Fibroblast of the conjunctiva (primary cell): ENCODE results near the gene MAFF.
"Not testable (repeated sequence)": the region's sequence is repeated elsewhere in the genome, so short reads cannot be mapped to it uniquely, and the experiment has no call there.

Experiments
- DNase-seq: peaks from one replicate; pipeline ENCODE4 v3.0.0-alpha.2; 2010; ENCODE audit warnings: low read depth

MAFF gene

DNA sequence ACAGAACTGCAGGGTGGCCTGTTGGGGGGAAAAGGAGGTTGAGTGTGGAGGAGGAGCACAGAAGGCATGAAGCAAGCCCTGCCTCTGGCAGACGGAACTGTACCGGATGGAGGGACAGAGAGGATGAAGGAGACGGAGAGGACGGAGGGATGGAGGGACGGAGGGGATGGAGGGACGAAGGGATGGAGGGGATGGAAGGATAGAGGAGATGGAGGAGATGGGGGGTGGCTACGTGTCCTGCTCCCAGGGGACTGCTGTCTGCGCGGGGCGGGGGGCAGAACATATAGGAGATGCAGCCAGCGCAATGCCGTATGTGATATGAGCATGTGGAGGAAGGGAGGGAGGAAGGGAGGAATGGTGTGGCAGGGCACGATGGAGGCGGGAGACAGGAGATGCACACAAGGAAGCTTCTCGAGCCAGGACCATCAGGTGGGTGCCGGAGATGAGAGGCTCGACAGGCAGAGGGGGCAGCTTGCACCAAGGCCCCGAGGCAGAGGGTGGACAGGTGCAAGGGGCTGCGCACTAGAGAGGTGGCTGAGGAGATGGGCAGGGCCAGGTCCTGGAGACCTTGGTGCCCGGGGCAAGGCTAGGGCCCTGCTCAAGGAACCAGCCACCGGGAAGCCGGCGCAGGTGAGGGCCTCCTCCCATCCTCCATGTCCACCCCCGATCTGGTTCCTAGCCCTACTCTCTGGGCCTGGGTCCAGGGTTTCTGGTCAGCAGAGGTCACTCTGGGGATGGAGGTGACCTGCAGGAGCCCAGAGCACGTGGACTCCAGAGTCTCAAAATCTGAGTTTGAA is 25.3 kb downstream of the MAFF start:
- DNase-seq = no peak

DNA sequence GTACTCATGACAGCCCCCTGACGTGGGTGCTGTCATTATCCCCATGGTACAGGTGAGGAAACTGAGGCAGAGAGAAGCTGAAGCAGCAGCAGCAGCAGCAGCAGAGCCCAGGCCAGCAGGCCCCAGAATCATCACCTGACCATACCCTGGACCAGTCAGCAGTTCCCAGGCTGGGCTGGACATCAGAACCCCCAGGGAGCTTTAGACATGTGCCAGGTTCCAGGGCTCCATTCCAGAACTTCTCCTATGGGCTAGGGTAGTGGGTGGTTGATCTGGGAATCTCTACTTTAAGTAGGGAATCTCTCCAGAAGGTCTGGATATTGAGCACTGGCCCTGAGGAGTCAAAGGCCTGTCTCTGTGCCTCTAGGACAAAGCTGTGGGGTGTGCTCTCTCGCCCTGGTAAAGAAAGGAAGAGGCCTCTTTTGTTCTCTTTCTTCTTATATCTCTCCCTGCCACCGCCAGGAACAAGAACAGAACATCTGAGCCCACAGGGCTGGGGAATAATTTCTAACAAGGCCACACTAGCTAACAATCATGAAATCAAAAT is 26.6 kb downstream of the MAFF start:
- no peak for DNase-seq

DNA sequence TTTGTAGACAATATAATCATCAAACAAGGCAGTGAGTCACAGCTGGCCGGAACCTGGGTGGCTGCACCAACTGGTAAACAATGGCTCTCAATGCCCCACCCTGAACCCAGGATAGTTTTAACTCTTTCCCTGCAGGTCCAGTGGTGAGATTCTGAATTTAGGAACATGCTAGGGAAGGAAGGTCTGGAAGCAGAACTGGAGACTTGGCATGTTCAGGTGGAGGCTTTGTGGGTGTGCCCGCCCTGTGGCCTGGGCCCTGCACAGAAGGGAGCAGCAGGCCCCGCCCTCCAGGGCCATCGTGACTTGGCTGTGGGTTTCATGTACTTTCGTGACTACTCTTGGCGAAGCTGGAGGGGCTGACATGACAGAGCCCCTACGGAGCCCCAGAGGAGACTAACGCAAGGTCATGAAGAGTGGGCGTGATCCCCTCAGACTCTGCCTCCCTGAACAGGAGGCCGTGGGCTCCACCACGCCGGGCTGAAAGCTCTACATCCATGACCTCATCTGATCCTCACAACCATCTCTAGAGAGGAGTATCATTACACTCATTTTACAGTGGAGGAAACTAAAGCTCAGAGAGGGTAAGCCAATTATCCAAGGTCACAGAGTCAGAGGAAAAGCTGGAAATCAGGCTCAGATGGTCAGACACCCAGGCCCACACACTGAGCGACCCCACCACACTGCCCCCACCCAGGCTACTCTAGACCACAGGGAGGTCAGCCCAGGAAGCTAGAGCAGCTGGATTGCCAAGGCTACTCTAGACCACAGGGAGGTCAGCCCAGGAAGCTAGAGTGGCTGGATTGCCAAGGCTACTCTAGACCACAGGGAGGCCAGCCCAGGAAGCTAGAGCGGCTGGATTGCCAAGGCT is 27.3 kb downstream of the MAFF start:
- DNase-seq = peak; percentile 31

DNA sequence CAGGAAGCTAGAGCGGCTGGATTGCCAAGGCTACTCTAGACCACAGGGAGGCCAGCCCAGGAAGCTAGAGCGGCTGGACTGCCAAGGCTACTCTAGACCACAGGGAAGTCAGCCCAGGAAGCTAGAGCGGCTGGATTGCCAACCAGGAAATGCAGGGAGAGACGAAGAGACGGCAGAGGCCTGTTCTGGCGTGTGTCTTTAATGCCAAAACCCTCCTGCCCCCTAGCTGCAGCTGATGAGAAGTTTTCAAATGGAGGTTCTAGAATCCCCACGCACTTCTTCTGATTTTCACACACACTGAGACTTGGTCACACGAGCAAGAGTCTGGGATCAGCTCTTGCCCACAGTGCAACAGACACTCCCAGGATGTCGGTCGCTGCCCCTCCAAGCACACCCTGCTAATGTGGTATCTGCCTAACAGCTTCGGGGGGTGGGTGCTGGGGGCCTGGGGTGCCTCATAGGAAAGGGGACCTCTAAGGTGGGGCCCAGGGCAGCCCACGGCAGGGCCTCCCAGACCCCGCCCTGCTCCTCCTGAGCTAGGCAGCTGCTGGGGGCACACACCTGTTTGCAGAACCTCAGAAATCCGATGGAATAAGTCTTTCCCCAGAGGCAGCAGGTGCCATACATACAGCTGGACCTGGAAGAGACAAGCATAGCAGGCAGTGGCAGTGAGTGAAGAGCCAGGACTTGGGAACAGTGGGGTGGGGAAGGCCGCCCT is 28.5 kb downstream of the MAFF start:
- peak; percentile 39 for DNase-seq

DNA sequence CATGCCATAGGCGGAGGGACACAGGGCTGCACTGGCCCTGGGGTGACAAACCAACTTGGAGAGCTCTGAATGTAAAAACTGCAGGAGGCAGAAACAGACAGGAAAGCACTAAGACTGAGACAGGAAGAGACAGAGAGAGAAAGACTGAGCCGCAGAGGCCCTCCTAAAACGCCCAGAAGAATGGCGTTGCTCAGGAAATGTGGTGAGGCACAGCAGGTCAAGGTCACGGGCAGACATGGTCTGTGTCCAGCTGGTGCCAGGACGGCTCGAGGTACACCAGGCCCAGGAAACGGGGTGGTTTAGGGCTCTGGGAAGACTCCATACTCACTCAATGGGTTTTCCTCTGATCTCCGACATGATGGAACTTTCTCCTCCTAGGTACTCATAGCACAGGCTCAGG is 29.1 kb downstream of the MAFF start:
- no peak for DNase-seq

DNA sequence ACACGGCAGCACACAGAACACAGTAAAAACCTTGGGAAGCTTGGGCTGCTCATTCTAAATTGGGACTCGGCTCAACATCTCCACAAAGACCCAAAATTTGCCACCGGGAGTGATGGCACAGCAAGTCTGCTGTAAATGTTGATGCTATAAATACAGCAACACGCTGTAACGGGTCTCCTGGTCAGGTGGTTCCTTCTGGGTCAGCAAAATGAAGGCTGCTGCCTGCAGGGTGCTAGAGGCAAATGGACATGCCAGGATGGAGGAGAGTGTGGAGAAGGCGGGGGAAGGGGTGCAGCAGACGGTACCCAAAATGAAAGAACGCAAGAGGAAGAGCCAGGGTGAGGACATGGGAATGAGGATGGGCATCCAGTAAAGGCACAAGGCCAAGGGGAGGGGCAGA is 30.4 kb downstream of the MAFF start:
- DNase-seq = no peak

DNA sequence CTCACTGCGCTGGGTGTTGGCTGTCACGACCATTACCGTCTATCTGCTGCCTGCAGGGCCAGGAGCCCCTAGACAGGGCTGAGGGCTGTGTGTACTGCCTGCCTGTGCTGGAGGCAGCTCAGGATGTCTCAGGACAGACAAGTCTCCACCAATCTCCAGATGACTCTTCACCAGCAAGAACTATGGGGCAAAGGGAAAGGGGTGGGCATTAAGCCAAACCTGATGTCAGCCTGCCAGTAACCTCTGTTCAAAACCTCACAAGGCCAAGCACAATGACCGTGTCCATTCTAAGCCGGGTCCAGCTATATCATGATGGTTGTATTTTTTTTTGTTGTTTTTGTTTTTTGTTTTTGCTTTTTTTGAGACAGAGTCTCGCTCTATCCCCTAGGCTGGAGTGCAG is 31.6 kb downstream of the MAFF start:
- DNase-seq = peak; percentile 20

DNA sequence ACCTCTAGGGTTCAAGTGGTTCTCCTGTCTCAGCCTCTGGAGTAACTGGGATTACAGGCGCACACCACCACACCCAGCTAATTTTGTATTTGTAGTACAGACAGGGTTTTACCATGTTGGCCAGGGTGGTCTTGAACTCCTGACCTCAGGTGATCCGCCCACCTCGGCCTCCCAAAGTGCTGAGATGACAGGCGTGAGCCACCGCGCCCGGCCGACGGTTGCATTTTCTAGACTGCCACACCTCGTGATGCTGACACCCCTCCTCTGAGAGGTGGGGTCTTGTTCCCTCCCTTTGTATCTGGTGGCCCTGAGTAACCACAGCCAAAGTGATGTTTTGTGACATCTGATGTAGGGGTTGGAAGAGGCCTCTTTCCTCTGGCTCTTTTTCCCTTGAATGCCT is 32.1 kb downstream of the MAFF start:
- not testable (repeated sequence) for DNase-seq

DNA sequence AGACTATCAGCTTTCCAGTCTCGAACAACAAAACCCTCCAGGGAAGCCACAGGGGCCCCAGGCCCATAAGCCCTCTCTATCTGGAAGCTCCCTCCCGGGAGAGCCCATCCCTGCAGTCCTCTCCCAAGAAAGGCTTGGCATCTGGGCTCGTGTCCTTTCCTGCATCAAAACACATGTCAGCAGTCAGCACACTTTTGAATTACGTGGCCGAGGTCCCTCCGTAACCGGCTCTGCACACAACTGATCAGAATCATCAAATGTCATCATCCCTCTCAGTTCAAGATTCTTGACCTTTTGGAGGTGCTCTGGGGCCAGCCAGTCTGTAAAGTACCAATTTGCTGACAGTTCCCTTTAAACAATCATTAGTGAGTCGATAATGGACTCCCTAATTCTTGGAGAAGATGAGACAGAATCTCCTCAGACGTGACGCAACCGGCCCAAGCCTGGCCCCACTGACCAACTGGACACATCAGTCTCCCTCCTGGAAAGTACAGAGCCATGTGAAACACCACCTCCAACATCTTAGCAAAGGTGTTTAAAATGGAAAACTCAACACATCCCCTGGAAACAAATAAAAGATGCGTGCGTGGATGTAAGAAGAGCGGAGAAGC is 33.6 kb downstream of the MAFF start:
- no peak for DNase-seq

DNA sequence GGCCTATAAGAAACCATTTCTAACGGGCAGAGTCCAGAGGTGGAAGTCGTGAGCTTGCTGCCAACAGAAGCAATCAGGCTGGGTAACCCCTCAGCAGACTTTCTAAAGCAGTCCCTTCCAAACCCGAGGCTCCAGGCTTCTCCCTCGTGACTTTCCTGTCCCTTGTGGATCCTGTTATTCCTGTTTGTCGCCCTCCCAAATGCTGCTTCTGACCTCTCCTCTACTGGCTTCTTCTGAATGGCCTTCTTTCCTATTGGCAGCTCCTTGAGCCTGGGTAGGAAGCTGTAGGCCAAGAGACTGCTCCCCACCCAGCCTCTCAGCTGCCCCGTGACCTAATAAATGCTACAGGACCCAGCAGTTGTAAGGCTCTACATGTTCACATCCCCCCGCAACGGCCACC is 35.0 kb downstream of the MAFF start:
- DNase-seq = no peak

DNA sequence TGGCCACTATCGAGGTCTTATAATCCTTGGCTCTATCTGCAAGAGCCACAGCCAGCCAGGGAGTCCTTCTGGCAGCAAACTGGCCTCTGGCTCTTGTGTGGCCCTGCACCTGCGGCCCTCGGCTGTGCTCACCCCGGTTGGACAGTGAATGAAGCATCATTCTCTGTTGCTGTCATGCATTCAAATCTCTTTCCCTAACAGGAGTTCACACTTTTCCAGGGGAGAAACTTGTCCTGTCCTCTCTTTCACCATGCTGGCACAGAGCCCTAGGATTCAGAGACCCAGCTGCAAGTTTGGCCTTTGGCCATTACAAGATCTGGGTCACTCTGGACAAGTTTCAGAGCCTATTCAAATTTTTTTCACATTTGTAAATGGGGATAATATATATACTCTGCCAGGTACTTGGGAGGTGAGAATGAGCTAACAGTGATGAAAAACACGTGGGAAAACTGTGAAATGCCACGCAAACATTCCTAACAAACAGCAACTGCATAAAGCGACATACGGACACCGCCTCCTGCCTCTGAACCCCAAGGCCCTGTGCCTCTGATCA is 36.8 kb downstream of the MAFF start:
- DNase-seq = peak; percentile 27

DNA sequence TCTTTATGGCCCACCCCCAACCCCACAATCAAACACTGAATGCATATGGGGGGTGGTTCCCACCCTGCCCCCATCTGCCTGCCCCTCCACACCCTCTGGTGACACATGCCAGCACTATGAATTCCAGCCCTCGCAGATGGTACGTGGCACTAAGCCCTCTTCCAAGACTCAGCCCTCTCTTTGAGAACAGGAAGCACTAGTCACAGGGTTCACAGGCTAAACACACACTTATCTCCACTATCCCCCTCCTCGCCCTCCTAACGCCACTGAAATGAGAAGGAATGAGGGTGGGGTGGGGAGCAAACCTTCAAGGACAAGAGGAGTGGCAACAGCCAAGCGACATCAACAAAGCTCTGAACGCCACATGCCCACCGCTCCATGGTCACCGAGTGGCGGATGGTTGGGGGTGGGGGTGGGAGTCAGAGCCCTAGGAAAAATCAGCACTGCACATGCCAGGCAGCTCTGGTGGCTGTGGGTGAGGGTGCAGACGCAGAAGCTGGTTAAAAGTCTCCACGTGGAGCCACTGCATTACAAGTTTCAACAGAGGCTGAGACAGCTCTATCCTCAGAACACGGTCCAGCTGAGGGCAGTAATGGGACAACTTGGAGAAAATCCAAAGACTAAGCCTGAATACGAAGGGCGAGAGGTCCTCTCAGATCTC is 37.4 kb downstream of the MAFF start:
- DNase-seq = peak; percentile 70

DNA sequence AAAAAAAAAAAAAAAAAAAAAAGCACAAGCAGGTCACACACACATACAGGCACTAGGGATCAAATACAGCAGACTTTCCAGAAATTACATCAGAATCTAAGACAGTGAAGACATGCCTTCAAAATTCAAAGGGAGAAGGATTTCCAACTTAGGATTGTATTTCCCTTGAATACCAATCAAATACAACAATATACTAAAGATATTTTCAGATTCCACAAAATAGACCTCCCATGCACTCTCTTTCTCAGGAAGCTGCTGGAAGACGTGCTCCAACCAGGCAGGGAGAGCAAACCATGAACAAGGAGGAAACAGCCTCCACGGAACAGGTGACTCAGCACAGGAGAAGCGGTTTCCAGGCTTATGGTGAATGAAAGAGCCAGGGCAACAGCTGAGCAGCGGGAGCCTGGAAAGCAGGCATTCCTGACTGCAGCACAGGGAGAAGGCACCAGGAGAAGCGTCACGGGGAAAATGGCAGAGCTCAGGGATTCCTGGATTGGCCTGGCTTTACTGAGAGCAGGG is 39.0 kb downstream of the MAFF start:
- DNase-seq = peak; percentile 71

DNA sequence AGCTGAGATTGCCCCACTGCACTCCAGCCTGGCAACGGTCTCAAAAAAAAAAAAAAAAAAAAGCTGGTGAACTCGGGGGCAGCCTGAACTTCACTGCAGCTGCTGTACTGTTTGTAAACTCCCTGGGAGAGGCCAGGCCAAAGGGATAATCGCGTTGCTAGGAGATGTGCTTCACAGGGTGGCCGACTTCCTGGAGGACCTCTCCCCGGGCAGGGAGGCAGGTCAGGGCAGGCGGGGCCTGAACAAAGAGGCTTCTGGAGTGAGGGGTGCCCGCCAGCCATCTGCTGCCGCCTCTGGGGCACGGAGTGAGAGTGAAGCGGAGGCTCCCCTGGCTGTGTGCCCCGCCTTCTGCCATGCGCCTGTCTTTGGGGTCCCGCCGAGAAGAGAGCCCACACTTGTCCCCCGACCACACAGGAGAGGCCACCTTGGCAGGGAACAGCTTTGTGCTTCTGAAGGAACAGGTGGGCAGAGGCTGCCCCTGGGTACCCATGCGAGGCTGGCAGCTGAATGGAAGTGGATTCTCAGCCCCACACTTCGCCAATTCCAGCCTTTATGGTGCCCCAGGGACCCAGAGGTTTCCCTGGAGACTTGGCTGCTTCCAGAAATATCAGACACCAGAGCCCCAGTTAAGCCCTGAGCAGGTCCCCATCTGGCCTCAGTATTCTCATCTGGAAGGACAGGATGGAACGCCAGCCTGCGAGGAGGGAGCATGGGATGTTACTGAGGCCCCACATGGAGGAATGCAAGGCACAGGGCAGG is 41.4 kb downstream of the MAFF start:
- peak; percentile 73 for DNase-seq

DNA sequence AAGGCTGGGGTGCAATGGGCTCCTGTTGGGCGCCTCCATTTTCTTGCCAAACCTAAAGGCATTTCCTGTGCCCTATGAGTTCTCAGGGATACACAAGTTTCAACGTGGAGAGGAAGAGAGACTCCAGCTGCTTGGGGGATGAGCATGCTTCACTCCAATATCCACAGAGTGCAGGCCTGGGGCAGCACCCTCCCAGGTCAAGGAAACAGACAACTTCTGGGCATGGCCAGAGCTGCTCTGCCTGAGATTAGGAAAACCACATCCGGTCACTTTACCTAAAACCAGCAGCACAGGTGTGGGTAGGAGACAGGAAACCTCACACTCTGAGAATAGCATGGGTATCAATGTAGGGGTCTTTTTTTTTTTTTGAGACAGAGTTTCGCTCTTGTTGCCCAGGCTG is 42.3 kb downstream of the MAFF start:
- DNase-seq = no peak

DNA sequence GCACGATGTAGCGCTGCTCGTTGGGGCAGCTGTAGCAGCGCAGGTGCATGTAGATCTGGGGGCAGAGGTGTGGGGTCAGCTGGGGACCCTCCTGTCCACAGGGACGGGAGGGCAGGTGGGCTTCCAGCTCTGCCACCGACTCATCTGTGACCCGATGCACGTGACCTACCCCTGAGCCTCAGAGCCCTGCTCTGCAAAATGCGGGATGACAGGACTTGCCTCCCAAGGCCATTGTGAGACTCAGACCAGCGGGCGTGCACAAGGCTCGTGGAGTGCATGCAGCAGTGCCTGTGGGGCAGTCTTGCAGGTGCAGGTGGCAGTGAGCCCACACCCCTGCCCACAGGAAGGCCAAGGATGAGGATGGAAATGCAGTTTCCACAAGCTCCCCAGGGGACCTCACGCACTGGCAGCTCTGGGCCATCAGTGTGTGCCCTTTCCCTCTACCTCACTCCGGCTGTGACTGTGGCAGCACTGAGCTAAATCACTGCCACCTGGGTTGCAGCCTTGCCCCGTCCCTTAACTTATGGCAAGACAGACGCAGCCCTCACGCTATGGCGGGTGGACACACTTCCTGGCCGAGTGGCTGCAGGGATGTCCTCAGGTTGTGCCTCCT is 44.4 kb downstream of the MAFF start:
- DNase-seq = no peak

DNA sequence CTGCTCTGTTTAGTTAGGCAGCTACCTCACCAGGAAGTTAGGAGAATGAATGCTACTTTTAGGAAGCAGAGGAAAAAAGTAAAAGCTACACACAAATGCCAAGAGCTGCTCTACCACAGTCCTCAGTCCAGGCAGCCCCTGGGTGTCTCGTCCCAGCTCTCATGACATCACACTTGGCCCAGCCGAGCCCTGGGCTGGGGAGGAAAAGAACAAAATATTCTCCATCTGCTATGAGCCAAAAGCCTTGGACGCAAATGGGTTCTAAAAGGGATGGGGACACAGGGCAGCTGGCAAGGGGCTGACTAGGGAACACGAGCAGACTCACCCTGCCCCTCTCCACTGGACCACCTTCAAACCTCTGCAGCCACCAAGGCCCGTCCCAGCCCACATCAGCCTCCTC is 44.9 kb downstream of the MAFF start:
- no peak for DNase-seq

DNA sequence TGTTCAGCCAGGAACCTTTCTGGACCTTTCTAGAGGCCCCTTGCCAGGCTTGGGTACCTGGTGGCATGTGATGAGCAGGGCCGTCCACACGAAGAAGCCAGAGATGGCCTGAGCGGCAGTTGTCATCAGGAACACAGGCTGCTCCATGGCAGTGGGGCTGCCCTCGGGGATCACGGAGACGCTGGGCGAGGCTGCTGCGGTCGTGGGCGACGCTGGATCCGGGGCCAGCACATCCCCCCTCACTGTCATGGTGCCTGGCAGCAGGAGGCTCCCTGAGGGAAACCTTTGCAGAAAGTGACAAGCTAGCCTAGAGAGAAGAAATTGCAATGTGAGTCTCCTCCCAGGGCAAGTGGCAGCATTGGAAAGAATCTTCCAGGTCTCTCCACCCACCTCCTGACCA is 45.9 kb downstream of the MAFF start:
- DNase-seq = no peak

DNA sequence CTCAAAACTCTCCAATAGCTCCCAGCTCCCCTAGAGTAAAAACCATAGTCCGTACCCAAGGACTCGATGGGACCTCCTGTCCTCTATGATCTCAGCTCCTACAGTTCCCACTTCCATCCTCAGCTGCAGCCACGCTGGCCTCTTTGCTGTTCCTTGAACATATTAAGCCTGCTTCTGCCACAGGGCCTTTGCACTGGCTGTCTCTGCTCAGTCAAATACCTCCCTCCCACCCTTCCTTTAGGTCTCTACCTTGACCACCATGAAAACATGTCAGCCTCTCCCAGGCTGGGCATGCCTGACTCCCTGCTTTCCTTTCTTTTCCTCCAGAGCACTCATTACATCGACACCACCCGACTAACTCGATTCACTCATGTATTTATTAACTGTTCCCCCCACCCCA is 46.5 kb downstream of the MAFF start:
- DNase-seq = no peak

DNA sequence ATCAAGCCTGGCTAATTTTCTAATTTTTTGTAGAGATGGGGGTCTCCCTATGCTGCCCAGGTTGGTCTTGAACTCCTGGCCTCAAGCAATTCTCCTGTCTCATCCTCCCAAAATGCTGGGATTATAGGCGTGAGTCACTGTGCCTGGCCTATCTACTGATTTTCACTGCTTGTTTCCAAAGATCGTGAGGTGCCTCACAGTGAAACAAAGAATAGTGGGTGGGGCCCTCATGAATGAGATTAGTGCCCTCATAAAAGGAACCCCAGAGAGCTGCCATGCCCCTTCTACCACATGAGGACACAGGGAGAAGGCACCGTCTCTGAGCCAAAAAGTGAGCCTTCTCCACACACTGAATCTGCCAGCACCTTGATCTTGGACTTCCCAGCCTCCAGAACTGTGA is 47.5 kb downstream of the MAFF start:
- no peak for DNase-seq
